Panc1 (cell line): ENCODE data around the gene ITGB3. TPM values are rescaled to one million over a fixed set of nuclear protein-coding genes. Genes with fewer than 3 reads are reported as not detected.
"Not testable (repeated sequence)": the region's sequence is repeated elsewhere in the genome, so short reads cannot be mapped to it uniquely, and the experiment has no call there.

Experiments used
- ATAC-seq: fragments of 200-7000 bp; cut with Tn5 transposase; 2 replicates; pipeline ENCODE4 v1.9.1; 2020; ENCODE audit warnings: mild to moderate bottlenecking, moderate library complexity
- BruUV-seq: library from RNA; stranded (reverse); fragments of 400-500 nt; replicated peaks from 2 replicates; lab custom pipeline; 2021; lab: Mats Ljungman, UMichigan
- CTCF ChIA-PET: fragments of 300-600 bp; sonication (Branson Sonifier 250); formaldehyde crosslinking; loops from one replicate; lab custom pipeline; 2022; ENCODE audit warnings: antibody characterized with exemption; lab: Charles Lee
- POLR2A ChIA-PET: fragments of 300-600 bp; sonication (Branson Sonifier 250); formaldehyde crosslinking; loops from one replicate; lab custom pipeline; 2022; ENCODE audit warnings: antibody characterized with exemption; lab: Charles Lee
- DNase-seq: peaks from one replicate; pipeline ENCODE4 v3.0.0-alpha.2; 2010; ENCODE audit warnings: low read depth, low spot score
- H3K27ac ChIP-seq: 2 replicates; pipeline ENCODE4 v1.5.1; 2011; ENCODE audit warnings: mild to moderate bottlenecking, low read length, inconsistent platforms
- H3K27me3 ChIP-seq: fragments of 200-500 bp; sonication (Bioruptor generic); 2 replicates; pipeline ENCODE4 v1.6.0; 2014; ENCODE audit warnings: low read length, inconsistent platforms; ENCODE audit not compliant: control insufficient read depth, insufficient read depth
- H3K36me3 ChIP-seq: fragments of 200-500 bp; sonication (Bioruptor generic); 2 replicates; pipeline ENCODE4 v1.5.1; 2014; ENCODE audit warnings: inconsistent platforms, mild to moderate bottlenecking, low read length, moderate library complexity; ENCODE audit not compliant: control insufficient read depth, insufficient read depth
- H3K4me1 ChIP-seq: 2 replicates; pipeline ENCODE4 v1.5.1; 2011; ENCODE audit warnings: inconsistent platforms, mild to moderate bottlenecking, low read length, moderate library complexity; ENCODE audit not compliant: control insufficient read depth, insufficient read depth
- H3K4me3 ChIP-seq, 2 experiments: 2 replicates each; pipeline ENCODE4 v1.5.1; 2011 to 2012; ENCODE audit warnings: low read depth in 2 of 2, low read length in 2 of 2, mild to moderate bottlenecking in 2 of 2, inconsistent platforms in 1 of 2, moderate library complexity in 1 of 2
- H3K9me3 ChIP-seq: fragments of 200-500 bp; sonication (Bioruptor generic); 2 replicates; pipeline ENCODE4 v1.5.1; 2014; ENCODE audit warnings: low read depth, mild to moderate bottlenecking, inconsistent platforms, low read length, moderate library complexity; ENCODE audit not compliant: control insufficient read depth, insufficient read depth
- CTCF ChIP-seq: fragments of 450-650 bp; IDR thresholded peaks from 2 replicates; pipeline ENCODE4 v1.5.1; 2017; ENCODE audit warnings: mild to moderate bottlenecking
- POLR2AphosphoS5 ChIP-seq: IDR thresholded peaks from 2 replicates; pipeline ENCODE4 v1.6.1; 2012; ENCODE audit warnings: mild to moderate bottlenecking, low read depth, low read length, moderate library complexity
- REST ChIP-seq, 2 experiments: IDR thresholded peaks; 2 replicates each; pipeline ENCODE4 v1.6.1; 2011 to 2012; ENCODE audit warnings: low read depth in 2 of 2, control low read depth in 1 of 2, low read length in 1 of 2, mild to moderate bottlenecking in 1 of 2, moderate library complexity in 1 of 2; ENCODE audit not compliant: insufficient read depth in 1 of 2
- SIN3A ChIP-seq: IDR thresholded peaks from 2 replicates; pipeline ENCODE4 v1.6.1; 2012; ENCODE audit warnings: low read depth, mild to moderate bottlenecking, low read length, moderate library complexity, borderline replicate concordance; ENCODE audit not compliant: insufficient read depth
- TCF7L2 ChIP-seq: IDR thresholded peaks from 2 replicates; pipeline ENCODE4 v1.6.1; 2011; ENCODE audit warnings: mild to moderate bottlenecking, low read depth, low read length, inconsistent platforms
- in situ Hi-C: cut with HindIII; loops from 2 replicates; pipeline ENCODE4 v1.10.0; 2016; ENCODE audit warnings: low sequenced_read_pairs, low pct_unique_long_range_greater_than_20kb
- intact Hi-C: fragments of 100-400 bp; cut with micrococcal nuclease; formaldehyde crosslinking; loops from one replicate; pipeline ENCODE4 v1.10.0; 2022; ENCODE audit not compliant: unreplicated experiment
- total RNA-seq: library from RNA; stranded (reverse); gene quantifications from one replicate; pipeline ENCODE4 v1.2.1, GENCODE V29; 2021; ENCODE audit not compliant: unreplicated experiment

Gene ITGB3
- total RNA-seq, 1 experiment from 2014 or later, result 17.6 TPM

DNA sequence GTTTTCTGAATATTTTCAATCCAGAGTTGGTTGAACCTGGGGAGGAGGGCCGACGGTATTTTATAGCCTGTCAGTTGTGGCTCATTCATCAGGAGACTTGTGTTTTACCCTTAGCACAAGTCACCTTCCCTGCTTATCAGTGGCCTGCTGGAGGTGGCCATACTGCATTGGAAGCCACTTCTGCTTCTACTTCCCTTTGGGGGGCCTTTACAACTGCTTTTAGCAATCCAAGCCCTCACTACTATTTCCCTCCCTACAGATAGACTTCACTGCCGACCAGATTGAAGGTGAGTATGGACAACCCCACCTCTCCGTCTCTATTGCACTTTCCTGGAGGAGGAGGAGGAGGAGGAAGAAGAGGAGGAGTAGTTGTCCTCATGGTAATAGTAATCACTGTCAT lies 40.1 kb upstream of the ITGB3 start:
- CTCF ChIA-PET, result no interaction called here
- no peak overlapping the region for H3K4me3 ChIP-seq
- H3K9me3 ChIP-seq, result no peaks in the 10 kb centered on the region
- H3K36me3 ChIP-seq, result no peaks in the 10 kb centered on the region
- intact Hi-C loops, result no loop called here
- H3K27ac ChIP-seq, result no peak overlapping the region
- in situ Hi-C loops, result no loop called here
- no peaks in the 10 kb centered on the region for H3K4me1 ChIP-seq
- DNase-seq, result no peak
- no peak for ATAC-seq
- BruUV-seq, result no TSS peak
- POLR2A ChIA-PET, result no interaction called here
- TF ChIP-seq SIN3A, result no peak
- TF ChIP-seq CTCF, result no peak
- no peak for TF ChIP-seq REST (IDR thresholded peaks at IDR 0.05; ENCODE audit: insufficient read depth in 1 of 2, low read depth in 2 of 2, low read length in 1 of 2)
- no peak for TF ChIP-seq POLR2AphosphoS5
- no peak for TF ChIP-seq TCF7L2
- no peaks in the 10 kb centered on the region for H3K27me3 ChIP-seq

GRCh38 chr17:47214931-47215330 lies 38.7 kb upstream of the ITGB3 start:
- no peaks in the 10 kb centered on the region for H3K4me1 ChIP-seq
- in situ Hi-C loops, result no loop called here
- H3K27me3 ChIP-seq, result no peaks in the 10 kb centered on the region
- POLR2A ChIA-PET, result no interaction called here
- H3K27ac ChIP-seq, result no peak overlapping the region
- DNase-seq (no peak), ATAC-seq (no peak)
- TF ChIP-seq REST (IDR thresholded peaks at IDR 0.05; ENCODE audit: insufficient read depth in 1 of 2, low read depth in 2 of 2, low read length in 1 of 2) (no peak), CTCF (no peak)
- no peaks in the 10 kb centered on the region for H3K36me3 ChIP-seq
- intact Hi-C loops, result no loop called here
- CTCF ChIA-PET, result no interaction called here
- no TSS peak for BruUV-seq
- no peaks in the 10 kb centered on the region for H3K9me3 ChIP-seq
- H3K4me3 ChIP-seq, result no peak overlapping the region

- H3K36me3 ChIP-seq, H3K4me1 ChIP-seq, CTCF ChIA-PET, H3K4me3 ChIP-seq, H3K27ac ChIP-seq, ATAC-seq, H3K27me3 ChIP-seq, POLR2A ChIA-PET, DNase-seq, in situ Hi-C loops, intact Hi-C loops, BruUV-seq, H3K9me3 ChIP-seq: not testable (repeated sequence)
Measured at GRCh38 chr17:47216821-47217220, 36.8 kb upstream of the ITGB3 start.

DNA sequence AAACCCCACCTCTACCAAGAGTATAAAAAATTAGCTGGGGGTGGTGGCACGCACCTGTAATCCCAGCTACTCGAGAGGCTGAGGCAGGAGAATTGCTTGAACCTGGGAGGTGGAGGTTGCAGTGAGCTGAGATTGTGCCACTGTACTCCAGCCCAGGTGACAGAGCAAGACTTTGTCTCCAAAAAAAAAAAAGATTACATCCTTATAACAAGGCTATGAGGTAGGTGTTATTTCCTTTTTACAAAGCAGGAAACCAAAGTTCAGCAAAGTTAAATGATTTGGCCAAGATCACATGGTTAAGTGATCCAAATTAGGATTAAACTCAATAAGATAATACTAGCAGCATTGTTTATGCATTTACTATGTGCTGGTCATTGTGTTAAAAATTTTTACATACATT lies 36.3 kb upstream of the ITGB3 start:
- H3K36me3 ChIP-seq, H3K4me3 ChIP-seq, BruUV-seq, in situ Hi-C loops, DNase-seq, H3K27ac ChIP-seq, H3K9me3 ChIP-seq, H3K4me1 ChIP-seq, POLR2A ChIA-PET, intact Hi-C loops, H3K27me3 ChIP-seq, ATAC-seq, CTCF ChIA-PET: not testable (repeated sequence)
